MV-4-11 (cell line): ENCODE data around the gene TRAF7.

ENCODE experiments used
- DNase-seq: peaks from one replicate; lab custom pipeline; 2025; lab: John Stamatoyannopoulos, UW

Gene TRAF7

DNA sequence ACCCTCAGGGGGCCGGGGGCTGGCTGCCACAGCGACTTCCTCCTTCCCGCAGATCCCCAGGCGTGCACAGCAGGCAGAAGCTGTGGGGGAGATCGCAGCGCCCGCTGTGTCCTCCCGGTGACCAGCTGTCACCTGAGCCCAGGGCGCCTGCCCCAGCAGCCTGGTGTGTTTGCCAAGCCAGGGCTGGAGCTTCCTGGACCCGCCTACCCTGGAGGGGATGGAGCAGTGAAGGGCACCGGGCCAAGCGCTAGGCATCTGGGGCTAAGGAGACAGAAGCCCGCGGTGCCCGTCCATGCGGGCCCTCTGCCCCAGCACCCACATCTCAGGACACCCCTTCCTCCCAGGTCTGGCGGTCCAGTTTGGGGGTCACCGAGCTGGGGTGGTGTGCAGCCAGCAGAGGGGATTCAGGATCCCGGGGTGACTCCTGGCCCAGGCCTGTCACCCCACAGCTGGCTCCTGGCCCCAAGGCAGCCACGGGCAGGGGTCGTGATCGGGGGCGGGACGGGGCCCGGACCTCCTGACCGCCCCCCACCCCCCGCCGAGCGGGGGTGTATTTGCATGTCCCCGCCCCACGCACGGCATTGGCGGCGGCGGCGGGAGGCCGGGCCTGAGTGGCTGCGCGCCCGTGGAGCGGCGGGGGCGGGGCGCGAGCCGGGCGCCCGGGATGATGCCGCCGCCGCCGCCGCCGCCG is 7.5 kb upstream of the TRAF7 start, which contains the start of gene RAB26:
Gene RAB26, plus strand, starts transcription at position 645 of the 691 bp plus-strand sequence. CDS start 159 bp downstream, outside the sequence.
- peak; percentile 20 for DNase-seq

GRCh38 chr16:2148714-2149629 is 6.6 kb upstream of the TRAF7 start:
- no peak for DNase-seq

GRCh38 chr16:2149630-2150417 is 5.8 kb upstream of the TRAF7 start:
- no peak for DNase-seq

GRCh38 chr16:2150418-2151187 is 5.0 kb upstream of the TRAF7 start:
- DNase-seq = peak; percentile 40

DNA sequence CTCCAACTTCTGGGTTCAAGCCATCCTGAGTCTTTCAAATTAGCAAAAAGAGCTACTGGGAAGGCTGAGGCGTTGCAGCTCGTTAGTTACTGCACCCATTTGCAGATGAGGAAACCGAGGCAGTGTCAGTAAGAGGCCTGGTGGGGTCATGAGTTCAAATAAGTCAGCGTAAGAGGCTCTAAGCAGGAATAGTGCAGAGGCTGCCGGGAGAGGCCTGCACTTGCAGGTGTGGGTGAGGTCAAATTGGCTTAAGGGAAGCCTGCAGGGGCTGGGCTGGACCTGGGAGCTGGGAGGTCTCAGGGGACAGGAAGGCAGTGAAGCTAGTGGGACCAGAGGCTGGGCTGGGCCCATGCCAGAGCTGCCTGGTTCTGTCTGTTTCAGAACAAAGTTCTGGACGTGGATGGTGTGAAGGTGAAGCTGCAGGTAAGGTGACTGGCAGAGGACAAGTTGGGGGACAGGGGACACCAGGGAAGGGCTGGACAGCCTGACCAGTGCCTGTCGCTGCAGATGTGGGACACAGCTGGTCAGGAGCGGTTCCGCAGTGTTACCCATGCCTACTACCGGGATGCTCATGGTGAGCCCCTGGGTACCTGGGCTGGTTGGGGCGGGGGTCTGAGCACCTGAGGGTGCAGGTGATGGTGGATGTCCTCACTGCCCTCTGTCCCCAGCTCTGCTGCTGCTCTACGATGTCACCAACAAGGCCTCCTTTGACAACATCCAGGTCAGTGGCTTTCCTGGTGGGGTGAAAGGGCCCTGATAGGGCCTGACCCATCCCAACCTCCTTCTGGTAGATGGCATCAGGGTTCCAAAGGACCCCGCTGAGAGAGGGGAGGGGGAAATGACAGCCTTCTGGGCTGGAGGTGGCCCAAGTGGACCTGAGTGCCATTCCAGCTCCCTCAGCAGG is 4.1 kb upstream of the TRAF7 start:
- DNase-seq = peak; percentile 41

- DNase-seq = peak; percentile 19
These were observed 2.7 kb upstream of the TRAF7 start for GRCh38 chr16:2152695-2153506.

GRCh38 chr16:2154533-2155090 is 970 bp upstream of the TRAF7 start:
- DNase-seq = no peak

- DNase-seq = peak; percentile 38
These were observed 631 bp downstream of the TRAF7 start for GRCh38 chr16:2155977-2156848.

DNA sequence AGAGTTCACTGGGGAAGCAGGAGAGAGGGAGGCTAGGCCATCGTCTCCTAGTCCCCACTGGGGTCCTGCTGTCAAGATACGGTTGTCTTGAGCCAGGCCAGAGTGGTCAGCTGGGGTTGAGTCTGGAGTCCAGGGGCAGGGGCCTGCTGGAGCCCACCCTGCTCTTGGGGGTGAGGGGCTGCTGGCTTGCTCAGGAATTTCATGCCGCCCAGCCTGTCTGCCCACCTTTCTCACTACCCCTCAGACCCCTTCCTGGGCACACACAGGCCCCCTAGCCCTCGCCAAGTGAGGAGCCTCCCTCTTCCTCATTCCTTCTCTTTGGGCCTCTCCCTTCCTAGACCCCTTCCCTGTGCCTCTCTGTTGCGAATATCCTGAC is 1.3 kb downstream of the TRAF7 start:
- DNase-seq = no peak

GRCh38 chr16:2157480-2158261 is 2.1 kb downstream of the TRAF7 start:
- DNase-seq = no peak

- no peak for DNase-seq
These were observed 2.7 kb downstream of the TRAF7 start for GRCh38 chr16:2158262-2158638.

DNA sequence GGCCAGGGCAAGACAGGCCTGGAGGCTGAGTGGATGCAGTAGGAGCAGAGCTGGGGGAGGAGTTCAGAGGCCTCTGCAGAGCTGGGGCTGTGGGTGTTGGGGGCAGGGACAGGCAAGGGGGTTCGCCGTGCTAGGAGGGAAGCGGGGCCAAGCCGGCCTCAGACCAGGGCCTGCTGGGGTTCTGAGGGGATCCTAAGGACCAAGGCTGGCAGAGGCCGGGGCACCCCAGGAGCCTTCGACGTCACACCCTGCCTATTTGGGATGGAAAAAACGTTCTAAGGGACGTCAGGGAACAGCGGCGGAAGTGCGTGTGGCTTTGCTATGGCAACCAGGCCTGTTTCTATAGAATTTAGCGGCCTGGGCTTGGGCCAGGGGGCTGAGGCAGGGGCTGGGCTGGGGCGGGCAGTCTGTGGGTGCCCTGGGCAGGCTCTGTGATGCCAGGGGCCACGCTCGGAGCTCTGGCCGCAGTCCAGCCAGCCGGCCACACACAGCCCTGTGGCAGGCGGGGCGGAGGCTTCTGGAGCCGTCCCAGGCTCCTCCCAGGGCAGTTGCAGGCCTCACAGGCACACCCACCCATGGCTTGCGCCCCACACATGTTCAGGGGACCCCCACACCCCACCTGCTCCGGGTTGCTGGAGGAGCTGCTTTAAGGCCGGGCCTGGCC is 3.7 kb downstream of the TRAF7 start:
- no peak for DNase-seq

- DNase-seq = no peak
These were observed 5.5 kb downstream of the TRAF7 start for GRCh38 chr16:2160915-2161551.

DNA sequence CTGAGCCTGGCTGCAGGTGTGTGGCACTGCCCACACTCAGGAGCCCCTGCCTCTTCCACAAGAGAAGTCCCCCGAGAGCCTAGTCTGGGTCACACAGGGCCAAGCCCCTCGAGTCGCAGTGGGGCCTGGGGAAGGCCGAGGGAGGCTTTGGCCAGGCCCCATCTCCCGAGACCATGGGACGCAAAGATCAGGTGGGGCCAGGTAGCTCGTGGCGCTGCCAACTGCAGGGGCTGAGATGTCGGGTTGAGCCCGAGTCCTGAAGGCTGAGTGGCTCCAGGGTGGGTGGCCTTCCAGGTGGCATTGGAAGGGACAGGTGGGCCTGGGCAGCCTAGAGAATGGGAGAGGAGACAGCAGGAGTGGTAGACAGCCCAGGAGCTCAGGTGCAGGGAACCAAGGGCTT is 6.3 kb downstream of the TRAF7 start:
- no peak for DNase-seq

GRCh38 chr16:2162676-2163118 is 7.1 kb downstream of the TRAF7 start:
- DNase-seq = no peak

DNA sequence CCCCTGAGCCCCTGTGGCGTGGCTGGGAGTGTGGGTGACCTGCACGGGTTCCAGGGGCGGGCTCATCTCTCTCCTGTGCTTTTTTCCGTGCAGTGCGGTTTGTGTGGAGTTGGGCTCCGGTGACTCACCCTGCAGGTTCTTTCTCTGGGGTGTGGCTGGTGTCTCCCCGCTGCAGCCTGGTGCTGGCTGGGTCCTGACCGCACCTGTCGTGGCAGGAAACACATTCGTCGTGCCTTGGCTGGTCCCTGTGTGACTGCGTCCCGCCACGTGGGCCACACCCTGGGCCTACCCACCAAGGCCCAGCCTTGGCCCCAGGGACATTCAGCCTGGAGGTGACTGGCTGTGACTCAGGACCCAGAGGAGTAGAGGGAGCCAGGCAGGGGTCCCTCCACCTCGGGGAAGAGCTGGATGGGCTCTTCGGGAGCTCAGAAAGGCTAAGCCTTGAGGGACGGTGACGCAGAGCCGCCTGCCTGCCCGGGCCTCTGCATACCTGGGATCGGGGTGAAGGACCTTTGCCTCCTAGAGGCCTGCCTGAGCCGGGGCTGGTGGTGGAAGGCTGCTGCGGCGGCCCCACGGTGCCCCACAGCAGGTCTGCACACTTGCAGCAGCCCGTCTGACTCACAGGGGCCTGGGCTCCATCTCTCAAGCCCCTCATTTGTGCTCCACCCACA is 7.8 kb downstream of the TRAF7 start:
- DNase-seq = no peak
